Activated CD8-positive, alpha-beta memory T cell treated with anti-CD3 and anti-CD28 coated beads for 4 hours (primary cell): Measurements from ENCODE around the gene ZNF532.

Source experiments
- DNase-seq, 2 donors: peaks; one replicate each; pipeline ENCODE4 v3.0.0-alpha.2; 2020; ENCODE audit warnings: low read depth in 2 of 2

Gene ZNF532

DNA sequence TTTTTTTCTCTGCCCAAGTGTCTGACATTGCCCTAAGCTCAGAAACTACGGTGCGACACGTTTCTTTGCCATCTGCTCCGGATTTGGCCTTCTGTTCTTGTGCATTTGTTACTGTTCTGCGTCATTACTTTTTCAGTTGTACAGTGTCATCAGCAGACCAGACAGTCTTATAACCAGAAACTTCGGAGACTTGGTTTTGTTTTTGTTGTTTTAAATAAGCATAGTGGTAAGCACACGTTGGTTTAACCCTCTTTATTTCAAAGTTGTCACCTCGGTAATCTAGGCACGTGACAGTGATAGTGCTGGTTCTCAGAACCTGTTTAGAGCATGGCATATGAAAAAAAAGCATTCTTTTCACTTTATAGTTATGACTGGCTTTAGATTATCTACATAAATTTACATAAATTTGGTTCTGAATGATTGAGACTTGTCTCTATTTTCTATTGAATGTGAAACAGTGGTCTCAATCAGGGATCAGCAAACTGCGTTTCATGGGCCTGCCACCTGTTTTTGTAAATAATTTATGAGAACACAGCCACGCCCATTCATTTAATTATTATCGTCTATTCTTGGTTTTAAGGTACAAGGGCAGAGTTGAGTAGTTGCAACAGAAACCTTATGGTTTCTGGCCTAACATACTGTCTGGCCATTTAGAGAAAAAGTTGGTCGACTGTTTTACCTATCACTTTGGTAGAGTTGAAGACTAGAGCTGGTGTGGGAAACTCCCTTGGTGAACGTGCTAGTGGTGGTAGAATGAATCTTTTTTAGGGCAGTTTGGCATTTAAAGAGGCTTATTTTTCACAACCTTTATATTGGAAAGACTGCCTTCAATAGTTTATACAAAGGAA lies 106.5 kb downstream of the ZNF532 start:
- DNase-seq, result no peak

DNA sequence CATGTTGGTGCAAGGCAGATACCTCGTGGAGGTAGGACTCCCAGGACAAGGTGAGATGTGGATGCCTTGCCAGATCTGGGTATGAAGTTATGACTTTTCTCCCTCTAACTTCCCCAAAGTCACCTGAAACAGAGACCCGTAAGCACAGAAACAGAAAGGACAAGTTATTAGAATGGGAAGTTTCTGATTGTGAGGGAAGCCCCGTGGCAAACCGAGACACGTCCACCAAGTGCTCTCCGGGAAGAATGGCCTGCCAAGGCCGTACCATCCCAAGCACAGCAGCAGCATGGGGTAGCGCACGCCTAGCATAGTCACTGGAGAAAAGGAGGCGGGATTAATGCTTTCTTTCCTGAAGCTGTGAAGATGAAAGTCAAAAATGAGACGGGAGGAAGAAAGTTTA lies 110.6 kb downstream of the ZNF532 start:
- DNase-seq, result no peak

DNA sequence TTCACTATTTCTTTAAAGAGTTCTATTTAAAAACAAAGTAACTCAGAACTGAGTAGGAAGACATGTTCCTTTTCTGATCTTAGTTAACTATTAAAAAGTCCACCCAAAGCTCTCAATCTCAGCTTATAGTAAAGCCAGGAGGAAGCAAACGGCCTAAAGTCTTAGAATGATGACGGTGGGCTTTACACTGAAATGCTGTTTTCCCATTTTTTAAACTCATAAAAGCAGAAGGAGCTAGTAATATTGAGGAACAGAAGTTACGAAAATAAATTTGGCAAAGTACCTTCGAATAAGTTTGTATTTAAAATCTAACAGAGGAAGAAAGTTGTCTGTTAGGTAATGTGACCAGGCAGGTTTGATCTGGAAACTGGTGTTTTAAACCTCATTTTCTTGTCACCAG lies 111.1 kb downstream of the ZNF532 start:
- no peak for DNase-seq

DNA sequence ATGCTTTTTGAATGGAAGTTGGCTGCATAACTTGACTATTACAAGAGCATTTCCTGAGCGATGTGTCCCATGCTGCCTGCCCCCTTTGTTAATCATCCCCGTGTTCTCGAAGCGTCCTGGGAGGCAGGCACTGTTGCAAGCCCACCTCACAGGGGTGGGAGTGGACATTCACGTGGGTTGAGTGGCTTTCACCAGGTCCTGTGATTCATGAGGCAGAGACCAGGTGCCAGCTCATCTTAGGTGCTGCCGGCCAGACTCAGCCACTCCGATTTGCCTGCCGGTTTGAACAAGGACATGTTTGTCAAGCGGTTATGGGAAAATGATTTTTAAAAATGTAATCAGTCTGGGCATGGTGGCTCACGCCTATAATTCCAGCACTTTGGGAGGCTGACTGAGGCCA lies 112.5 kb downstream of the ZNF532 start:
- DNase-seq, result no peak

DNA sequence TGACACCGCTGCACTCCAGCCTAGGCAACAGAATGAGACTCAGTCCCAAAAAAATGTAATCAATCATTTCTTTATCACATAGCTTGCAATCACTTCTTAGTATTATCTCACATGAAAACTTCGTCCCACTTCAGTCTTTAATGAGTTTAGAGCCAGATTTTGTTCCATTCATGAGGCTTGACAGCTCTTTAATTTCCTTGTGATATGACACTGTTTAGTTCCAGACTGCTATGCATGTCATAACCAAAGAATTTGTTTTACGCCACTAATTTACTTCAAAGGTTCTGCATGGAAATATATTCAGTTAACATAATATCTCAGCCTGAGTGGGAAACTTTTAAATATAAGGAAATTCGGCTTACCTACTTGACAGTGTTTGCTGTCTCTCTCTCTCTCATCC lies 113.1 kb downstream of the ZNF532 start:
- DNase-seq, result no peak

DNA sequence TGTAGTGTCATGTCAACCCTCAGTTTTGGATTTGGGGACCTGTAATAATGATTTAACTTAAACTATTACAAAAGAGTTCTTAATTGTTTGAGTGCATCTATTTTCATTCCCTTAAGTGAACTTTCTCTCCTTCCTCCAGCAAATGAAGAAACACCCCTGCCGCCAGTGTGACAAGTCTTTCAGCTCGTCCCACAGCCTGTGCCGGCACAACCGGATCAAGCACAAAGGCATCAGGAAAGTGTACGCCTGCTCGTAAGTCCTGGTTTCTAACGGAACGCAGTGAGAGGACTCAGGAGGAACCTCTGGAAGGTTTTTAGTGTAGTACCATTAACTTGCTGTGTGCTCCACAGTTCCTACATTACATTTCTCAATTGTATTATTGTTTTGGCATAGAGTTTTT lies 114.2 kb downstream of the ZNF532 start:
- no peak for DNase-seq

DNA sequence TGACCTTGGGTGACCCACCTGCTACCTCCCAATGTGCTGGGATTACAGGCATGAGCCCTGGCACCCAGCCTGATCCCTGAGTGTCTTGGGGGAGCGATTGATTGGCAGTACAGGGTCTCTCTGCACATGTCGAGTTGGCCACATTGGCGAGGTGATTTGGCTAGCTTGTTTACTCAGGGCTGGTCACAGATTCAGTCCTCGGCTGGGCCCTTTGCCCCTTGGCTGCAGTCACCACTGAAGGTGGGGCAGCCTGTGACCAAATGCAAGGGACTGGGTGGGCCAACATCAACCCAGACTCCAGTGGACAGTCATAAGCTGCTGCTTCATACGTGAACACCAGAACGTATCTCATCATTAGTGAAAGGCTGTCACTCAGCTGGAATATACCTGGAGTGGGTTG lies 114.9 kb downstream of the ZNF532 start:
- DNase-seq, result no peak

DNA sequence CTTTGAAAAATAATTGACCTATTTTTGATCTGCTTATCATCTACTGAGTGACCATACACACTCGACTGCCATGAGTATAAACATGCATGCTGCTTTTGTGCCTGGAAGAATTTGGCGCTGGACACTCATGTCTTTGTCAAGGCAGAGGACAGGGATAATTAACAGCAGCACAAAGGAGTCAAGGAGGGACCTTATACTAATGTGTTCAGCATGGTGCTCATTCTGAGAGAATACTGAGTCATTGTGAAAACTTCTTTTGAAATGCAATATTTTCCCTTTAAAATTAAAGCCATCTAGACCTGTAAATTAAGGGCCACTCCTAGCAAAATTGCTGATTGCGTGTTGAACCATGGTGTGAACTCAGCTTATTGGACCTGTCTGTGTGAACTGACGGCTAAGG lies 116.3 kb downstream of the ZNF532 start:
- DNase-seq, result no peak

DNA sequence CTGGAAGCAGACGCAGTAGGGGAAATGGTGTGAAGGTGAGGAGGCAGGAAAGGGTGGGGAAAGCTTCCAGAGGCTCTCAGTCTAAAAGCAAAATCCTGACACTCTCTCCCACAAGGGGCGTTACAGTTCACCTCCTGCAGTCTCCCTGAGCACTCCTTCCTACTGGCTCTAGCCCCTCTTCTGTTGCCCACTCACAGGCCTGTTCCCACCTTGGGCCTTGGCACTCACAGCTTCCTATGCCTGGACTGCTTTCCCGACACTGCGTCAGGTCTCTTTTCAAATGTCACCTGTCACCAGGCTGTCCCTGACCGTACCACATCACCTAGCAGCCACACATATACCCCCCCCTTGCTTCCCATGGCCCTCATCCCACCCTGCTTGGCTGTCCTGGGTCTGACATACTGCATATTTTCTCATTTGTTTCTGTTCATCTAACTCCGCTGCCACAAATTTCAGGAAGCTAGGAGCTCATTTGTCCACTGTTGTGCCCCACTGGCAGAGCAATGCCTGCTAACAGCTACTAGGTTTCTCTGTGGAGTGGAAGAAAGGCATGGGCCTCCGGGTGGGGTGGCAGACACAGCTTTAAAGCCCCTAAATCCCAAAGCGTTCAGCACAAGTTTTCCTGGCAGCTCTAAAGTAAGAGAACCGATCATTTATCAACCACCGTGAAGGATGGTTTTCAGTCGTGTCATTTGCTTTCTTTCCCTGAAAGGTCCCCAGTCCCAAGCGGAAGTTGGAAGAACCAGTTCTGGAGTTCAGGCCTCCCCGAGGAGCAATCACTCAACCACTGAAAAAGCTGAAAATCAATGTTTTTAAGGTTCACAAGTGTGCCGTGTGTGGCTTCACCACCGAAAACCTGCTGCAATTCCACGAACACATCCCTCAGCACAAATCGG lies 118.8 kb downstream of the ZNF532 start:
- DNase-seq, result no peak

DNA sequence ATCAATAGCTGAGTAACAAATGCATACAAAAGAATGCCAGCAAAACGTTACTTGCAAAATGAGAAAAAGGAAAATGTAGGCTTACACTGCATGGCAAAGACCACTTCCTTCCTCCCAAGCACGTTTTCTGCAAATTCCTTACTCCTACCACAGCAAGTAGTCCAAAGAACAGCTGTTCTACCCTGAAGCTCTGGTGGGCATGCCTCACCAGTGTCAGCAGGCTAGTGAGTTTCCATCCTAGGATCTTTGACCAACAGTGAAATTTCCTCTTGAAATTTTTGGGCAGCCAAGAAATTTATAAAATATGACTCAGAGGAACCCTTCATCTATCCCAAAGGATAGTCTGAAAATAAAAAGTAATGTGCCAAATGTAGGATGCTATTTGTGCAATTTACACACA lies 123.9 kb downstream of the ZNF532 start:
- no peak for DNase-seq

DNA sequence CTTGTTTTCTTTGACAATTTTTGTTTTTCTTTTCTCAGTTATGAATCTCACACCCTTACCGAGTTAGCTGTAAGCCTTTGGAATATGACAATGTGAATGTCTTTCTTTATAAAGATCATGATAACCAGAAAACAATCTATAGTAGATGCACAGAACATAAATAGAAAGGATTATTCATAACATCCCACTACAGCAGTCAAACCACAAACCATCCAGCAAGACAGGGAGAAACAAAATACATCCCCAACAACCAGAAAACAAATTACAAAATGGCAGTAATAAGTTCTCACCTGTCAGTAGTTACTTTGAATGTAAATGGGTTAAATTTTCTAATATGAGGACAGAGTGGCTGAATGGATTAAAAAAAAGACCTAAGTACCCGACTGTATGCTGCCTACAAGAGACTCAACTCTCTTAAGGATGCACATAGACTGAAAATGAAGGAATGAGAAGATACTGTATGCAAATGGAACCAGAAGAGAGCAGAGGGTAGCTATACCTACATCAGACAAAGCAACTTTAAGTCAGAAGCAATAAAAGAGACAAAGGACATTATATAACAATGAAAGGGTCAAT lies 124.6 kb downstream of the ZNF532 start:
- DNase-seq, result no peak

DNA sequence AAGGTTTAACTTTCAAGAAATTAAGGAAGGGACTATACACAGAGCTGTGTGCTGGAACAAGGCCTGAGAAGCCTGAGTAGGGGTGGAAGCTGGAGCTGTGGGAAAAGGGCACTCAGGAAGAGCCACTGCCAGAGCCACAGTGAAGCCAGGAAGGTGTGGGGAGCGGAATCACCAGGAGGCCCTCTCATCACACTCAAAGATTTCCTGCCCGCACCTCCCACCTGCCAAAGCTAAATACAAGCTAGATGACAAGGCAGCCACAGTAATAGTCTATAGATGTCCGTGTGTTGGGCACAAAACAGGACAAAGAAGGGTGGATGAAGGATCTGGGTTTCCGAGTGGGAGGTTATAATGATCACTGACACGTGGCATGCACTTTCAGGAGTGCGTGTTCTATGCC lies 126.0 kb downstream of the ZNF532 start:
- no peak for DNase-seq

DNA sequence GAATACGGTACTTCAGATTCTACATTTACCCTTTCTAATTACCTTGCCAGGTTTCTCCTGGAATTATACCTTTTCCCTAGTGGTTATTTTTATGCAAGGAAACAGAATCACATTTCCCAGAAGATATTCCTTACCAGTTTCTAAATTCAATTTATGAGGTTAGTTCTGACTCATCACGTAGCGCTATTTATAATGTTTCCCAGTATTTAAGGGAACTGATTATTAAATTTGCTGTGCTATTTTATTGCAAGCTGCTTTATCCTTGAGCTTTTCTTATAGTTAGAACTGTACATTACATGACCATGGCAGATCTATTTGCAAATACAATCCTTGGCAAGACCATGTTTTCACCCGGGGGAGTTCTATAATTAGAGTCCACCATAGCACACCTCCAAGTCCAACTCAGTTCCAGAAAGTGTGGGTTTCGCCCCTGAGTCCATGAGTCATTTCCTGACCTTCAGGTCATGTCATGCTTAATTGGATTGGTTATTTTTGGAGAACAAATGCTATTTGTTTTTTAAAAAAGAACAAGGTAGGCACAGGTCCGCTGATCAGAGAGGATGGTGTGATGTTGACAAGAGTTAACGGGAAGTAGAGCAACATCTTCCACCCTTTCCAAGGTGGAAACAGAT lies 126.6 kb downstream of the ZNF532 start:
- no peak for DNase-seq

DNA sequence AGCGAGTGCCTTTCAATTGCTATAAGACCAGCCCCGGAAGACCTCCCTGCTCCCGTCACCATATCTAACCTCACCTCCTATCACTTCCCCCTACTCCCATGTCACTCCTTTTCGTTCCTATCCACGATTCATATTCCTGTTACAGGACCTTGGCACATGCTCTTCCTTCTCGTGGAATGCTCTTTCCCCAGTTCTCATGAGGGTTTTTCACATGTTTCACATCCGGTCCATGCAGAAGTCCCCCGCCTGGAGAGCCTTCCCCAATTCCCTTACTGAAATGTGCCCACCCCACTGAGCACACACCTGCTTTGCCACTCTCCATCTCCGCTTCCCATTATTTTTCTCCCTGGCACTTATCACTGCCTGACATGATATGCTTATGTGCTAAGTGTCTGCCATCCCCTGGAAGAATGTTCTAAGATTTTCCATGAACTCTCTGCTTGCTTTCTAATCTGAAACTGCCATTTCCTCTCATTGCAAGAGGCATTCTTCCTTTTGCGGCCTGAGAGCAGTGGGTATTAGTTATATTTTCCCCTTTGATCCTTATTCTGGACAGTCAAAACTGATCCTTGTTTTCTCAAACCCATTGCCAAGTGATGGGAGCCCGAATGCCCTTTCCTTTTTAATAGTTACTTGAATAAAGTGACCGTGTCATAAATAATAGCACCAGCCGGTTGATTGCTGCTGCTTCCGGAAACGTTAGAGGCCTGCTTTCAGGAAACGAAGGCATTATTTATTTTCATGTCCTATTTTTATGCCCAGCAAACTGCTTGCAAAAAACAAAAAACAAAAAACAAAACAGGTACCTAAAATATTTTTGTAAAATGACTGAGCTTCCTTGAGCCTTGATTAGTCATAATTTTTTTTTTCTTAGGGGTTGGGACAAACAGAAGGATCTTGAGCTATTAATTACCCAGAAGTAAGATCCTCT lies 127.9 kb downstream of the ZNF532 start:
- DNase-seq, result no peak

DNA sequence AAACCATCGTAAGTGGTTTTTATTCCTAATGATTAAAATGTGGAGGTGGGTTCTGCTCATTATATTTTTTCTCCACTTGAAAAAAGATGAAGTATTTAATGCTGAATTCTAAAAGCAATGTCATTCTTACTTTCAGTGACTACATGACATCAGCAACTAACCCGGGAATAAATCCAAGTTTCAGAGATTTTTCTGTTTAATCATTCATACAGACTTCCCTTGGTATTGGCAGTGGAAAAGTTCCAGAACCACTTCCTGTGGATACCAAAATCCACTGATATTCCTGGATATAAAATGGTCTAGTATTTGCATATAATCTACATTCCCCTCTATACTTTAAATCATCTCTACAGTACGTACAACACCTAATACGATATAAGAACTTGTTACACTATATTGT lies 128.6 kb downstream of the ZNF532 start:
- DNase-seq, result no peak

DNA sequence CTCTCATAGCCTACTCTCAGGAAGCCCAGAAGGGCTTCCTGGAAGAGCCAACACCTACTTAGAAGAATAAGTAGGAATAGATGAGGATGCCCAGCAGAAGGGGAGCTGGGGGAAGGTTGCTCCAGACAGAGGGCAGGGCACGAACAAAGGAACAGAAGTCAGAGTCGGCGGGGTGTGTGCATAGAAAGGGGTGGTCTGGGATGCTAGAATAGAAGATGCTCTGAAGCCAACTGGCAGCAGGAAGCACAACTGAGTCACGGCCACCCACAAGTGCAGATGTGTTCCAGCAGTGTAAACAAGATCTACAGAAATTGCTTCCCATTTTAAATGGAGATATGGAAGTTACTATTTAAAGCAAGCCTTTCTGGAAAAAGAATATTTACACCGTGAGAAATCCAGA lies 131.0 kb downstream of the ZNF532 start:
- no peak for DNase-seq

DNA sequence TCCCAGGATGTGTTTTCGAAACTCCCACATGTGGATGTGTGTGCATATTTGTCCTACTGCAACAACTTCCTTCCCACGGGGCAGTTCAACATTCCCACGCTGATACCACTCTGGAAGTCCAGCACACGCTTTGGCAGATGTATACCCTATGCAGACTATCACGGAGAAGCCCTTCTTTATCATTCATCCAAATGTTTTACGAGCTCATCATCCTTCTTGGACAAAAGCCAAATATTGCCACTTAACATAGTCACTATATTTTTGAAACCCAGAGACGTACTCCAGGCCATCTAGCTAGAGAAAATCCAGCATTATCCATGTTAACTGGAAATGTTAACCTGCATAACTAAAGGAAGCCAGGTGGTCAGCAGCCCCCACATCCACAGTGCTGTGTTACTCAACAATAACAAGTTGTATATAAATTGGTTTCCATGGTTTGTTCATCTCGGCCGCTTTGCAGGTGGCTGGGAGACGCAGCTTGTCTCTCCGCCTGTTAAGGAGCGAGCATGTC lies 131.5 kb downstream of the ZNF532 start:
- no peak for DNase-seq

DNA sequence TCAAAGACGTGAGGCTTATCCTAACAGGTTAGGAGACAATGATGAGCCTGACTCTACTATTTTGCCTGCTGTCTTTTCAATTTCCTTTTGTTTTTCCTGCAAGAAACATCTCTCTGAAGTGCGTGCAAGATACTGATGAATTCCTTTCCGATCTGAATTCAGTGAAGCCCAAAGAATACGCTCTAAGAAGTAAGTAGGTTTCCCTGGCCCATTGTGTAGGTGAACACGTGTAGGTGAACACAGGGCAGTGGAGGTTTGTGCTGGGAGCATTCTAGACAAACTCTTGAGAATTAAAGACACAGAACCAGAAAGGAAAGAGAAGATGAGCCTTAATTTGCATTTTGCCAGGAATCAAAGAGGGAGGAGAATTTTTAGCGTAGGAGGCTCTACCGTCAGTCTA lies 132.0 kb downstream of the ZNF532 start:
- DNase-seq, result no peak

DNA sequence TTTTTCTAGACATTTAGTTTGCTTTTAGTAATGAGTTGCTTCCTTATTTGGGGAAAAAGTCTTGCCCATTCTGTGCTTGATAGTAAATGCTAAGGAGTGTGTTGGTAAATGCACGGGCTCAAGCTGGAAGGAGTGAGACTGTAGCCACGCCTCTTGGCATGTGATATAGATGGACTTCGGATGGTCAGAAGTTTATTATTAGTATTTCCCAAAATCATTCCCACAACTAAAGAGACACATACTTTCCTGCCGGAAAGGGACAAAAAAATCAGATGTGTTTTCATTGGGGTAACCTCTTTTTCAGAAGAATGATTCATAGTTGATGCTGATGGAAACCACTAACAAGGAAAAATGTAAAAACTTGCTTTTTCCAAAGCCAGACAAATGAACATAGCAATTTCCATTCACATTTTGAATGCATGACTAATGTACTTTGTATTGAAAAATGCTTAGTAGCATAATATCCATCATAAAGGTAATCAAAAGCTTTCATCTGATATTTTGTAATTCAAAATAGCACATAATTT lies 133.2 kb downstream of the ZNF532 start:
- DNase-seq, result no peak

DNA sequence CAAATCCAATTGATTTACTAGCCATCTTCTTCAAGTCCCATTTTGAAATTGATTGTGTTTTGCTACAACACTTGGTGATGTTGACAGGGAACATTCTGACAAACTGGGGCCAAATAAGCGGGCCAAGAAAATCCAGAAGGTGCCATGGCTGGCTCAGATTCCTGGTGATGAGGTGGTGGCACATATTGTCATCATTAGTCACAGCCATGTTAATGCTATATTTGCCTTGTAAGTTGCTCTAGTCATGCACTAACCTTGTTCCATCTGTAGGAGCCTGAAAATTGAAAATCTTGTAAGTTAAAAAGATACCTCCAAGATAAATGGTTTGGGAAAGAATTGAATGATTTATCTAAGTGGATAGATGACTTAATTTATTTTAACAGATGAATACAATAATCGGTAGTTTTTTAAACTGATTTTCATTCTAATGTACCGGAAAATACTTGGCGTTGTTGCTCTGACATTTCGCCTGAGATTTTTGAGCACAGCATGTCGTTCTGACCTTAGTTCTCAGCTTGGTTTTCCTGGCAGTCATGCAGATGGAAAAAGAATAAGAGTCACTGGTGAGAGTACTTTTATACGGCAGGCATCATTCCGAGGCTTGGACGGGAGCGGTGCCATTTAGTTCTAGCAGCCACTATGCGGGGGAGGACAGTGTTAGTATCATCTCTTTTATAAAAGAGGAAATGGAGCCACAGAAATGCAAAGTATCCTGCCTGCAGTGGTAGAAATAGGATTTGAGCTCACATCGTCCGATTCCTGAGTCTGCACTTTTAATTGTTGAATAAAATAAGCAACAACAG lies 133.9 kb downstream of the ZNF532 start:
- DNase-seq, result no peak
